ENCODE data around the gene TLN1. TPM values are rescaled to one million over a fixed set of nuclear protein-coding genes. Genes with fewer than 3 reads are reported as not detected.

The TLN1 gene
- total RNA-seq, 1 donor from 2014 or later: 17.8 TPM

DNA sequence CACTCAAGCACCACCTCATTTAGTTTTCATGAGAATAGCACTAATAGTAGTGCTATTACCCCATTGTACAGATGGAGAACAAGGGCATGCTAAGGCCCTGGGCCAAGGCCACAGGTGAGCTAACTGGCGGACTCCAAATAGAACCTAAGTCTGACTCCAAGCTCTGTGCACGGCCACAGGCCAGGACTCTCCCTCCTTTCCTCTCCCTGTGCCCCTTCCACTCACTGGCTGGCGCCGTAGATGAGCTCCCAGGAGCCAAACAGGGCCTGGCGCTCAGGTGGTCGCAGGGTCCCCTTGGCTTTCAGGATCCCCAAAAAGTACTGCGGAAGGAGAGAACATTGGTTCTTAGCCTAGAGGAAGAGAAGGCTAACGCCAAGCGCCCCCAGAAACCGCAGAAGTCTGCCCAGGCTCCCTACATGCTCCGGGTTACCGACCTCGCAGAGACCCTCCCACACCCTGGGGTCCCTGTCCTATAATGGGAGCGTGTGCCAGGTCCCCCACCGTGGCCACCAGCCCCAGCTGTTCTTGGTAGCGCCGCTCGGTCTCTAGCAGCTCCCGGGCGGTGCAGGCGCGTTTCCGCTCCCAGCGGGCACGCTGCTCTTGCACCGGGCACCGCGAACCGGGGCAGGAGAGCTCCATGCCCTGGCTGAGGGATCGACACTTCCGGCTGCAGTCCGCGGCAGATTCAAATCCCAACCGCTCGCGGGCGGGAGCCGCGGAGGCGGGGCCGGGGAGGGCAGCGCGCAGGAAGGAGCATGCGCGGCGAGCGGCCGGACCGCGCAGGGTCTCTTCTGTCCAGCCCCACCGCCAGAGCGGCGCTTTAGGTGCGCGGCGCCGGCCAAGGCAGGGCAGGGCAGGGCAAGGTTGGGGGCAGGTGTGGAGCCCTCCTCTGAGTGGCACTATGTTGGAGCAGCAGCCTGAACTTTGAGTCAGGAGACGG lies 67.2 kb downstream of the TLN1 start, which contains the start of gene ARHGEF39:
Gene ARHGEF39, minus strand, starts transcription at position 665 of the 940 bp plus-strand sequence. Its CDS starts 26 bp downstream, at position 639.
- DNase-seq: peak; percentile 64

DNA sequence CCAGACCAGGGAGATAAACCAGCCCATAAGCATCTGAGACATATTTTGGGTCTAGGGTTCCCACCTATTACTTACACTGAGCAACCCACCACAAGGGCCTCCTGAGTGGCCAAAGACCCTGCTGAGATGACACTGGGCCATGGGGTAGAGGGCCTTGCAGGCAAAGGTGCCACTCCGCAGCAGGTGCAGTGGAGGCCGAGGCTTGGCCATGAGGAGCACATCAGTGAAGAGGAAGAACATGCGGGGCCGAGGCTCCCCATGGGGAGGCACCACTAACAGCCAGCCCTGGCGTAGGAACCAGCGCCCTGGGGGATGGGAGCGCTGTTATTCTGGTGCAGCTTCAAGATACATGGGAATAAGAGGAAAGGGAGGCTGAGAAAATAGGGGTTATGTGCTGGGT lies 69.6 kb downstream of the TLN1 start:
- DNase-seq: no peak

DNA sequence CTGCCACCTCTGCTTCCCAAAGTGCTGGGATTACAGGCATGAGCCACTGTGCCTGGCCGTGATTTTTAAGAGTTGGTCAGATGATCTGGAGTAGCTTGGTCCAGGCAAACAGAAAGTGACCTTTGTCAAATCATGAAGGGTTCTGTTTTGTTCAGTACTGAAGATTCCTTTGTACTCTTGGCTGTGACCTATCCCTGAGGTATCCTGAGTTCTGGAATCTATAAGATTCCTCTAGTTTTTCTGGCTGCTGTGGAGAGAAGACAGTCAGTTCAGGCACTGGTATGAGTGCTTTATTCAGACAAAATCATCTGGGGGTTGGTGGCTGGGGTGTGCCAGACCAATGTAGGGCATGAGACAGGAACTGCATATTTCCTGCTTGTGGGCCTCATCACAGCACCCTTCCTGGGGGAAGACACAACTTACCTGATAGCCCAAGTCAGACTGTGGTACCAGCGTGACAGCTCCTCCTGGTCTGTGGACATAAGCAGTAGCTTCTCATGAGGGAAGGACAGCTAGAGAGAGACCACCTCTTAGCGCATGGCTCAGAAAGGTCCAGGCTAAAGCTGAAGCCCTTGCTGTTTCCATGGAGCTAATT lies 70.1 kb downstream of the TLN1 start:
- DNase-seq: no peak

DNA sequence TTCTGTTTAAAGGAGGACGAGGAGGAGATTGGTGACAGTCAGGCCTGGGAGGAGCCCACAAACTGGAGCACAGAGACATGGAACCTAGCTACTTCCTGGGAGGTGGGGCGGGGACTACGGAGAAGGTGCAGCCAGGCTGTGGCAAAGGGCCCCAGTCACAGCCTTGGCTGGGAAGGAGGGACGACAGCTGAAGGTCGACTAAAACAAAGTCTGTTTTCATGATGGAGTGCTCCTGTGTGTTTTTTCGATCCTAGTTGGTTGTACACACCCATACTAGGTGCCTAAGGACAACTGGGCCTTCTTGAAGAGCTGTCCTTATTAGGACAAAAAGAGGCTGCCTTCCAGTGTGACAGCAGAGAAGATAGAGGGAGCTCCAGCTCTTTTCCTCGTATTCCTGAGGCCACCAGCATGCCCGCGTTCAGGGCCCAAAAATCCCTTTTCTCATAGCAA lies 71.0 kb downstream of the TLN1 start:
- no peak for DNase-seq

DNA sequence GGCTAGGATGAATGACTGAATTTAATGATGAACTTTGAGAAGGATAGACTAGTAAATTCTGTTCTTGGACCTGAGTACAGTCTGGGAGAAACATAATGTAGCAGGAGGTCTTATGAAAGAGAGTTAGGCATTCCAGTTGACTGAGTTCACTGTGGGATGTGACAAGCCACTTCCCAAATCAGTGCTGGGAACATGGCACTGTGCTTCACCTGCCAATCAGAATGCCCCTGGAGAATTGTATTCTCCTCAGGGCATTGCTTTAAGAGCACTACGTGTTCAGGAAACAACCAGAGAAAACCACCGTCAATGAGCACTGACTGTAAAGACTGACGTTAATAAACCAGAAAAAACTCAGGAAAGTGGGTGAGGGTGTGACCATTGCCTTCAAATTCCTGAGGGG lies 72.7 kb downstream of the TLN1 start:
- no peak for DNase-seq

DNA sequence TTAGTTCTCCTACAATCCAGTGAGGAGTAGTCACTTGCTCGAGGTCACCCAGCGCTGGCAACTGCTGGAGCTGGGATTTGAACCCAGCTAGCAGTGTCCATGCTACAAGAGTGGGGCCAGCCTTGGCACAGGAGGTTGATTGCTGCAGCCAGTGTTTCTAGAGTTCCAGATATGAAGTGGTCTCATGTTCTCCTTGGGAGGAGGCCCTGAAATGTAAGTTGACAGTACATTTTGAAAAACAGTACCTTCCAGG lies 73.1 kb downstream of the TLN1 start:
- no peak for DNase-seq

DNA sequence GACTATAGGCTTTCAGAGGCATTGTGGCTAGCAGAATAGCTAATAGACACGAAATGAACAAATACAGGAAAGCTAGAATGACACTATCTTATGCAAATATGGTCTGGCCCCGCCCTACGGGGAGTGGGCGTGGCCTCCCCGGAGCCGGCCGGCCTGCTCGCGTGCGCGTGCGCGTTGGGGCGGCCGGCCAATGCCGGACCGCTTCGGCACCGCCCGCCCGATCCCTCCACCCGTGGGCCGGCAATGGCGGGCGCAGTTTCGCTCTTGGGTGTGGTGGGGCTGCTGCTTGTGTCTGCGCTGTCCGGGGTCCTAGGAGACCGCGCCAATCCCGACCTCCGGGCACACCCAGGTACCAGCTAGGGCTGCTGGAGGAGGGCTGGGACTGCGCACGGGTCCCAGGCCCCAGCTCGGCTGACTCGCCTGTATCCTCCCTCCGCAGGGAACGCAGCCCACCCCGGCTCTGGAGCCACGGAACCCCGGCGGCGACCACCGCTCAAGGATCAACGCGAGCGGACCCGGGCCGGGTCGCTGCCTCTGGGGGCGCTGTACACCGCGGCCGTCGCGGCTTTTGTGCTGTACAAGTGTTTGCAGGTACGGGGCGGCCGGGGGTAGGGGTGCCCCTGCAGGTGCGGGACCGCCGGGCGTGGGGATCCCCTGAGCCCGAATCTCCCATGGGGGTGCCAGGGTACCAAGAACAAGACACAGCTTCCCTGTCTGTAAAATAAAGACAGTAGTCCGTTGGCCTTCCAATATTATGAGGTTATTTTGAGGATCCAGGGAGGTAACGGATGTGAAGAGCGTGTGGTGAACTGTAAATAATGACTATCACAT lies 73.6 kb downstream of the TLN1 start, which contains the start of gene CCDC107:
Gene CCDC107, plus strand, starts transcription at position 156 of the 831 bp plus-strand sequence. Its CDS starts 88 bp downstream, at position 244.
- peak; percentile 72 for DNase-seq

DNA sequence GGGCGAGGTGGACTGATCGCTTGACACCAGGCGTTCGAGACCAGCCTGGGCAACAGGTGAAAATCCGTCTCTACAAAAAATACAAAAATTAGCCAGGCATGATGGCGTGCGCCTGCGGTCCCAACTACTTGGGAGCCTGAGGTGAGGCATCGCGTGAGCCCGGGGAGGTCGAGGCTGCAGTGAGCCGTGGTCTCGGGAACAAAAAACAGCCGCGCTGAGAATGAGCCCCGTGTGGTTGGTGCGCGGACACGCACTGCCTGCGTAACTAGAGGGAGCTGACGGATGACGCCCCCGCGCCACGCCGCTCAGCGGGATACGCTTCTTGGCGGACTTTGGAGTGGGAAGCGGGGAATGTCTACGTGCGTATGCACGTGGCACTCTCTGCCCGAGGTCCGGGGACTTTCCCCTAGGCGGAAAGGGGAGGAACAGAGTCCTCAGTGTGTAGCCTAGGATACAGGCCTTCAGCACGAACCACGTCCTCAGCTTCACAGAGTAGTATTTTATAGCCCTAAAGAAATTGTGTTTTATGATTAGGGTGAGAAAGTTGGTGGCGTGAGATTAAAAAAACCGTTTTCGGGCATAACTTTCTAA lies 74.4 kb downstream of the TLN1 start, which contains the start of gene RMRP:
Gene RMRP, minus strand, starts transcription at position 474 of the 591 bp plus-strand sequence.
- DNase-seq: peak; percentile 97

DNA sequence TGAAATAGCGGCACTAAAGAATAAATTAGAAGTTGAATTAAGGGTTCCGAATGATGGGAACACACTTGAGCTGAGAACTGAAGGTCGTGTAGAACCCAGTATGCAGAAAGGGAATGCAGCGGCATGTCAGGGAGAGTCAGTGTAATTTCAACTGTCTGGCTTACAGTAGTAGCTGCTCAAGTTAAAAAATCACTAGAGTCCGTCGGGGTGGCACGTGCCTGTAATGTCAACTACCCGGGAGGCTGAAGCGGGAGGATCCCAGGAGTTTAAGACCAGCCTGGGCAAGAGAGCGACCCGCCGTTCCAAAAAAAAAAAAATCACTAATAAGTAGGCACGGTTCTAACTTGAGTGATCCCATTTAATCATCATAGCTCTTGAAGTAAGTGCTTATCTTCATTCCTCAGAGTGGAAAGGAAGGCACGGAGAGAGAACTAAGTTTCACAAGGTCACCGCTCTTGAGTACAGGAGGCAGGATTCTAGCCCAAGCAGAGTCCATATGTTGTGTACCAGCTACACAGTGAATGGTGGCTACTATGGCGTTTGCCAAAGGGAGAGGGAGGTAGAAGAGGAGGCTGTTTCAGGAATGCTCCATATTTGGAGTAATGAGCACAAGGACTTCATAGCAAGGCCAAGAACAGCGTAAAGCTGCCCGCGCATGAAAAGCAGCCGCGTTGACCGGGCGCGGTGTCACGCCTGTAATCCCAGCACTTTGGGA lies 75.0 kb downstream of the TLN1 start:
- no peak for DNase-seq

DNA sequence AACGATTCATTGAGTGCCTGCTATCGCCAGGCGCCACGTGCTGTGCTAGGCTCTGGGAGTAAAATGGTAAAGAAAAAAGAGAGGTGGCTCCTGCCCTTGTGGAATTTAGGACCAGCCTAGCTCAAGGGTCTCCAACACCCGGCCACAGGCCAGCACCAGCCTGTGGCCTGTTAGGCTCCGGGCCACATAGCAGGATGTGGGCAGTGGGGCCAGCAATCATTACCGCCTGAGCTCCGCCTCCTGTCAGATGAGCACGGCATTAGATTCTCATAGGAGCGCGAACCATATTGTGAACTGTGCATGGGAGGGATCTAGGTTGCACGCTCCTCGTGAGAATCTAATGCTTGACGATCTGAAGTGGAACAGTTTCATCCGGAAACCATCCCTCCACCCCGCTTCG lies 75.6 kb downstream of the TLN1 start:
- DNase-seq: no peak

DNA sequence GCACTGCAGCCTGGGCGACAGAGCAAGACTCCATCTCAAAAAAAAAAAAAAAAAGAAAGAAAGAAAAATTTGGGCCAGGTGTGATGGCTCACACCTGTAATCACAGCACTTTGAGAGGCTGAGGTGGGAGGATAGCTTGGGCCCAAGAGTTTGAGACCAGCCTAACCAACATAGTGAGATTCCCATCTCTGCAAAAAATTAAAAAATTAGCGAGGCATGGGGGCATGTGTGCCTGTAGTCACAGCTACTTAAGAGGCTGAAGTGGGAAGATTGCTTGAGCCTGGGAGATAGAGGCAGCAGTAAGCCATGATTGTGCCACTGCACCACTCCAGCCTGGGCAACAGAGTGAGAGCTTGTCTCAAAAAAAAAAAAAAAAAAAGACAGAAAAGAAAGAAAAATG lies 78.4 kb downstream of the TLN1 start:
- no peak for DNase-seq

DNA sequence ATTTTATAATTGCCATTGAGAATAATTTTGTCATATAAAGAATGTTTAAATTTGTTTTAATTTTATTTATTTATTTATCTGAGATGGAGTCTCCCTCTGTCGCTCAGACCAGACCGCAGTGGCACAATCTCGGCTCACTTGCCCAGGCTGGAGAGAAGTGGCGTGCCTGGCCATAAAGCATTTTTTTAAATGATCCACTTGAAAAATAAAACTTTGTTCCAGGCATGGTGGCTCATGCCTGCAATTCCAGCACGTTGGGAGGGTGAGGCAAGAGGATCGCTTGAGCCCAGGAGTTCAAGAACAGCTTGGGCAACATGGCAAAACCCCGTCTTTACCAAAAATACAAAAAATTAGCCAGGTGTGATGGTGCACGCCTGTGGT lies 79.2 kb downstream of the TLN1 start:
- DNase-seq: no peak

DNA sequence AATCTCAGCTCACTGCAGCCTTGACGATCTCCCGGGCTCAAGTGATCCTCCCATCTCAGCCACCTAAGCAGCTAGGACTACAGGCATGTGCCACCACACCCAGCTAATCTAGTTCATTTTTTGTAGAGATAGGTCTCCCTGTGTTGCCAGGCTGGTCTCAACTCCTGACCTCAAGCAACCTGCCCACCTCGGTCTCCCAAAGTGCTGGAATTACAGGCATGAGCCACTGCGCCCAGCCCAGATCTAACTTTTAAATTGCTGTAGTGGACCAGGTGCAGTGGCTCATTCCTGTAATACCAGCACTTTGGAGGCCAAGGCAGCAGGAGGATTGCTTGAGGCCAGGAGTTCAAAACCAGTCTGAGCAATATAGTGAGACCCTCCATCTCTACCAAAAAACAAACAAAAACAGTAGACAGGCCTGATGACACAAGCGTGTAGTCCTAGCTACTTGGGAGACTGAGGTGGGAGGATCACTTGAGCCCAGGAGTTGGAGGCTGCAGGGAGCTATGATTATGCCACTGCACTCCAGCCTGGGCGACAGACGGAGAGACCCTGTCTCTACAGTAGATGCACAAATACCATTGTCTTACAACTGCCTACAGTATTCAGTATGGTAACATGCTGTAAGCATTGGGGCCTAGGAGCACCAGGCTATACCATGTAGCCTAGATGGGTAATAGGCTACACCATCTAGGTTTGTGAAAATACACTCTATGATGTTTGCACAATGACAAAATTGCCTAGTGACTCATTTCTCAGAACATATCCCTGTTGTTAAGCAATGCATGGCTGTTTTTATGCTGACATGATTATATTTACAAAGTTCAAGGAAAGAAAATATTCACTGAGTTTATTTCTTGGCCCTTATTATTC lies 79.8 kb downstream of the TLN1 start:
- DNase-seq: no peak

DNA sequence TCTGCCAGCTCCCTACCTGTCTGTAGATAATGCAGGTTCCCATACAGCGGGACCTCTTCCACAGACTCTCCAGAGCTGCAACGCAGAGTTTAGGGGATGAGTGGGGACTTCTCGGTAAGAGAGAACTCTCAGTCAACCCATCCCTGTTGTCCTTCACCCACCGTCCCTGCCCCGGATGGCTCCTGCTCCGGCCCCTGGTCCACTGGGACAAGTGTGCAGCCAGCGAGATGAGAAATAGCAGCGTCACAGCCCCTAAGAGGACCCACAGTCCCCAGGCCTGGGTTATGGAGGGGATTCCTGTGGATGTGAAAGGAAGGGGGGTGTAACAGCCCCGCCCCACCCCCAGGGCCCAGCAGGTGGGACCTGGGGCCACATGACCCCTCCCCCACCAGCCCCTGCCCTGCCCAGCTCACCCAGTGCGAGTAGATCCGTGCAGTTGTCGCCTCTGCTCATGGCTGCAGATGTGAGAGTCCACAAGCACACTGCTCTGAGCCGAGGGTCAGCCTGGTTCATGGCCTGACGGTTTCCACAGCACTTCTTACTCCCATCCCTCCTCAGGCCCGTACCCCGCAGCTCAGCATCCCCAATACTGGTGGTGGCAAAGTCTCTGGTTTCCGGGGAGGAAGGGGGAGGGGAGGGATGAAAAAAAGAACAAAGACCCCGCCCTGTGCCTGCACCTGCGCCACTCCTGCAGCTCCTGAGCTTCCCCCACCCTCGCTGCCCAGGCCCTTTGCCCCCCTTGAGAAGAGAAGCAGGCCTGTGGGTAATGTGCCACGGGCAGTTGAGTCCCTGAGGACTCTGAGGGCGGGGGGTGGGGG lies 81.4 kb downstream of the TLN1 start, which contains the start of gene SIT1:
Gene SIT1, minus strand, starts transcription at position 591 of the 818 bp plus-strand sequence. Its CDS starts 78 bp downstream, at position 513.
- DNase-seq: no peak

DNA sequence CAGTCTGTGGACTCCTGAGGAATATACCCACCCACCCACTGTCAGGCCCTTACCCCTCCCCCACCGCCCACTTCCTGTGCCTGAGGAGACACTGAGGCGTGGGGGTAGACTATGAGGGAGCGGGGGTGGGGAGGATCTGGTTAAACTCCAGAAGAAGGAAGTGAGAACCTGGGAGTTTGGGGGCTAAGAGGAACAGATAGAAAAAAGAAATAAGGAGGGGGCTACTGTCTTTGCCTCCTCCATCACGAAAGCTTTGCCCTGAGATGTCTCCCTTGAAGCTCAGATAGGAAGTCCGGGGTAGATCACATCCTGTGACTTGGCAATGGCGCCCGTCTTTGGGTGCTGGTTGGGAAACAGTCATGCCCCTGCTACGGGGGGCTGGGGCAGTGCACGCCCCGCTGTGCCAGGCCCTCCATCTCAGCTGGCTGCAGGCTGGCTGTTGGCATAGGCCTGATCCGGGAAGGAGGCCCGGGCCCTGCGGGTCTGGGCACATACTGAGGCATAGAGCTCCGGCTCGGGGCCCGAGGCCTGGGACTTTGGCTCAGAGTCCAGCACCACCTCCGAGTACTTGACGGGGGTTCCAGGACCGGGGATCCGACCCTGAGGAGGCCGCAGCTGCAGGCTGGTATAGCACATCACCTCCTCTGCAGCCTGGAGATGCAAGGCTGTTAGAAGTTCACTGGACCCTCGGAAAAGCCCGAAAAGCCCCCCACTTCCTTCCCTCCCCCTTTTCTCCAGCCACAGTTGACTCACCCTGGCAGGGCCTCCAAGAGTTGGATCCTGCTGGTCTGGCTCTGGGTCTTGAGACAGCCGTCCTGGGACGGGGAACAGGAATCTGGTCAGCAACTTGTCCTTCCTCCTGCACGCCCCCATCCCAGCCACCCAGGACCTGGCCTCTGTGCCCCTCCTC lies 82.3 kb downstream of the TLN1 start:
- no peak for DNase-seq
